ENCODE results near the gene RAP1A. TPM values are rescaled to one million over a fixed set of nuclear protein-coding genes. Genes with fewer than 3 reads are reported as not detected.

RAP1A gene
- total and polyA plus RNA-seq, 4 donors = 14.2 to 31.4 (median 25.8) TPM

DNA sequence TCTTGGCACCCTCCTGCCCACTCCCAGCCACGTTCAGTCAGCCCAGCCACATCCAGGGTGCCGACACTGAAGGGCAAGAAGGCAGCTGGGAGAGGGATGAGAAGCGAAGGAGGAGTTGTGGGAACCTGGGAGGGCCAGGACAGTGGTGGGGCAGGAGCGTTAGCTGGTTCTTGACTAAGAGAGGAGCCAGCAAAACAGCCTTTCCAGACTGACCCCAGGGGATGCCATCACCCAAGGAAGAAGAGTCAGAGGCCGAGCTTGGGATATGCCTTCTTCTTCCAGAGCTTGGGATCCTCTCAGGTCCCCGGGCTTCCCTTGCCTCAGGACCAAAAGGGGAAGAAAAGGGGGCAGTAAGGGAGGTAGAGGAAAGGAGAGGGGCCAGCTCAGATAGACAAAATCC lies 112.4 kb downstream of the RAP1A start:
- Histone ChIP-seq H3K9me3 (ENCODE audit: control insufficient read depth in 4 of 4, low read length in 3 of 4) (no peaks in the 10 kb centered on the region), H3K27ac (ENCODE audit: low read depth in 1 of 2, low read length in 2 of 2) (no peak overlapping the region), H3K36me3 (ENCODE audit: control insufficient read depth in 4 of 4, insufficient read depth in 3 of 4, low read depth in 1 of 4, low read length in 3 of 4) (no peaks in the 10 kb centered on the region), H3K4me1 (ENCODE audit: control insufficient read depth in 4 of 4, insufficient read depth in 4 of 4, low read length in 3 of 4) (peaks cover 0 to 5% (median 0%) of the 10 kb centered on the region in 4 donors), H3K9ac (ENCODE audit: low read depth in 1 of 2, low read length in 2 of 2) (no peak overlapping the region), H3K4me3 (ENCODE audit: low read depth in 1 of 3, low read length in 3 of 3) (no peak overlapping the region), H3K27me3 (ENCODE audit: control insufficient read depth in 4 of 4, insufficient read depth in 4 of 4, low read length in 3 of 4) (no peaks in the 10 kb centered on the region)
- WGBS = 88% methylated on average over 6 of the region's 6 CpGs
- TF ChIP-seq SP1 (IDR thresholded peaks at IDR 0.05) = no peak
- TF ChIP-seq JUND (IDR thresholded peaks at IDR 0.05) = no peak
- TF ChIP-seq EGR1 (IDR thresholded peaks at IDR 0.05; ENCODE audit: low read depth in 2 of 2) = no peak
- no peak for DNase-seq (ENCODE audit: low spot score)

- Histone ChIP-seq H3K27me3 (ENCODE audit: control insufficient read depth in 4 of 4, insufficient read depth in 4 of 4, low read length in 3 of 4) (no peaks in the 10 kb centered on the region), H3K27ac (ENCODE audit: low read depth in 1 of 2, low read length in 2 of 2) (peak overlapping the region in 1 of 2 donors; percentile 71), H3K4me1 (ENCODE audit: control insufficient read depth in 4 of 4, insufficient read depth in 4 of 4, low read length in 3 of 4) (peaks cover 0 to 7% (median 0%) of the 10 kb centered on the region in 4 donors), H3K9ac (ENCODE audit: low read depth in 1 of 2, low read length in 2 of 2) (no peak overlapping the region), H3K4me3 (ENCODE audit: low read depth in 1 of 3, low read length in 3 of 3) (no peak overlapping the region), H3K9me3 (ENCODE audit: control insufficient read depth in 4 of 4, low read length in 3 of 4) (no peaks in the 10 kb centered on the region), H3K36me3 (ENCODE audit: control insufficient read depth in 4 of 4, insufficient read depth in 3 of 4, low read depth in 1 of 4, low read length in 3 of 4) (no peaks in the 10 kb centered on the region)
- WGBS = 95% methylated on average over 7 of the region's 7 CpGs
- DNase-seq (ENCODE audit: low spot score) = no peak
- TF ChIP-seq, protein P1, sequence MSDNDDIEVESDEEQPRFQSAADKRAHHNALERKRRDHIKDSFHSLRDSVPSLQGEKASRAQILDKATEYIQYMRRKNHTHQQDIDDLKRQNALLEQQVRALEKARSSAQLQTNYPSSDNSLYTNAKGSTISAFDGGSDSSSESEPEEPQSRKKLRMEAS (IDR thresholded peaks at IDR 0.05) = no peak
- TF ChIP-seq NR2F2 (IDR thresholded peaks at IDR 0.05) (no peak), RAD21 (IDR thresholded peaks at IDR 0.05) (no peak), TAF1 (conservative IDR thresholded peaks at IDR 0.05) (no peak), EGR1 (IDR thresholded peaks at IDR 0.05; ENCODE audit: low read depth in 2 of 2) (no peak), SP1 (IDR thresholded peaks at IDR 0.05) (no peak), JUND (IDR thresholded peaks at IDR 0.05) (no peak)
- TF ChIP-seq, protein P2, sequence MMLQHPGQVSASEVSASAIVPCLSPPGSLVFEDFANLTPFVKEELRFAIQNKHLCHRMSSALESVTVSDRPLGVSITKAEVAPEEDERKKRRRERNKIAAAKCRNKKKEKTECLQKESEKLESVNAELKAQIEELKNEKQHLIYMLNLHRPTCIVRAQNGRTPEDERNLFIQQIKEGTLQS (IDR thresholded peaks at IDR 0.05) = no peak
Measured at GRCh38 chr1:111732718-111733117, 113.1 kb downstream of the RAP1A start.

GRCh38 chr1:111733183-111733991 lies 113.8 kb downstream of the RAP1A start:
- 70% methylated on average over 9 of the region's 9 CpGs for WGBS
- TF ChIP-seq RXRA (IDR thresholded peaks at IDR 0.05) (no peak), HNF4G (IDR thresholded peaks at IDR 0.05) (no peak), NR2F2 (IDR thresholded peaks at IDR 0.05) (peak; percentile 67)
- TF ChIP-seq, protein P3, sequence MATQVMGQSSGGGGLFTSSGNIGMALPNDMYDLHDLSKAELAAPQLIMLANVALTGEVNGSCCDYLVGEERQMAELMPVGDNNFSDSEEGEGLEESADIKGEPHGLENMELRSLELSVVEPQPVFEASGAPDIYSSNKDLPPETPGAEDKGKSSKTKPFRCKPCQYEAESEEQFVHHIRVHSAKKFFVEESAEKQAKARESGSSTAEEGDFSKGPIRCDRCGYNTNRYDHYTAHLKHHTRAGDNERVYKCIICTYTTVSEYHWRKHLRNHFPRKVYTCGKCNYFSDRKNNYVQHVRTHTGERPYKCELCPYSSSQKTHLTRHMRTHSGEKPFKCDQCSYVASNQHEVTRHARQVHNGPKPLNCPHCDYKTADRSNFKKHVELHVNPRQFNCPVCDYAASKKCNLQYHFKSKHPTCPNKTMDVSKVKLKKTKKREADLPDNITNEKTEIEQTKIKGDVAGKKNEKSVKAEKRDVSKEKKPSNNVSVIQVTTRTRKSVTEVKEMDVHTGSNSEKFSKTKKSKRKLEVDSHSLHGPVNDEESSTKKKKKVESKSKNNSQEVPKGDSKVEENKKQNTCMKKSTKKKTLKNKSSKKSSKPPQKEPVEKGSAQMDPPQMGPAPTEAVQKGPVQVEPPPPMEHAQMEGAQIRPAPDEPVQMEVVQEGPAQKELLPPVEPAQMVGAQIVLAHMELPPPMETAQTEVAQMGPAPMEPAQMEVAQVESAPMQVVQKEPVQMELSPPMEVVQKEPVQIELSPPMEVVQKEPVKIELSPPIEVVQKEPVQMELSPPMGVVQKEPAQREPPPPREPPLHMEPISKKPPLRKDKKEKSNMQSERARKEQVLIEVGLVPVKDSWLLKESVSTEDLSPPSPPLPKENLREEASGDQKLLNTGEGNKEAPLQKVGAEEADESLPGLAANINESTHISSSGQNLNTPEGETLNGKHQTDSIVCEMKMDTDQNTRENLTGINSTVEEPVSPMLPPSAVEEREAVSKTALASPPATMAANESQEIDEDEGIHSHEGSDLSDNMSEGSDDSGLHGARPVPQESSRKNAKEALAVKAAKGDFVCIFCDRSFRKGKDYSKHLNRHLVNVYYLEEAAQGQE (IDR thresholded peaks at IDR 0.05) = no peak
- H3K27me3 ChIP-seq (ENCODE audit: control insufficient read depth in 4 of 4, insufficient read depth in 4 of 4, low read length in 3 of 4) = no peaks in the 10 kb centered on the region
- no peaks in the 10 kb centered on the region for H3K9me3 ChIP-seq (ENCODE audit: control insufficient read depth in 4 of 4, low read length in 3 of 4)
- H3K36me3 ChIP-seq (ENCODE audit: control insufficient read depth in 4 of 4, insufficient read depth in 3 of 4, low read depth in 1 of 4, low read length in 3 of 4) = no peaks in the 10 kb centered on the region
- no peak overlapping the region for H3K4me3 ChIP-seq (ENCODE audit: low read depth in 1 of 3, low read length in 3 of 3)
- peaks cover 0 to 9% (median 1%) of the 10 kb centered on the region in 4 donors for H3K4me1 ChIP-seq (ENCODE audit: control insufficient read depth in 4 of 4, insufficient read depth in 4 of 4, low read length in 3 of 4)
- peak overlapping the region; percentile 1 to 71 for H3K27ac ChIP-seq (ENCODE audit: low read depth in 1 of 2, low read length in 2 of 2)
- H3K9ac ChIP-seq (ENCODE audit: low read depth in 1 of 2, low read length in 2 of 2) = no peak overlapping the region
- no peak for DNase-seq (ENCODE audit: low spot score)

Data from liver (tissue), 9 donors.